GM12873 (cell line): Measurements from ENCODE around the gene GLI3.

Experiments used
- CTCF ChIP-seq: IDR thresholded peaks from 2 replicates; pipeline ENCODE4 v1.5.1; 2012; ENCODE audit warnings: low read depth, mild to moderate bottlenecking, moderate library complexity, low read length, control low read depth; ENCODE audit not compliant: insufficient read depth; ENCODE audit errors: missing control alignments

The GLI3 gene

GRCh38 chr7:42202601-42203000 is 34.4 kb downstream of the GLI3 start:
- TF ChIP-seq CTCF: no peak

- no peak for TF ChIP-seq CTCF
Observed at GRCh38 chr7:42198974-42199668, 37.9 kb downstream of the GLI3 start.

- no peak for TF ChIP-seq CTCF
Observed at GRCh38 chr7:42198296-42198695, 38.7 kb downstream of the GLI3 start.

GRCh38 chr7:42197451-42197850 is 39.6 kb downstream of the GLI3 start:
- no peak for TF ChIP-seq CTCF

GRCh38 chr7:42194238-42194637 is 42.8 kb downstream of the GLI3 start:
- TF ChIP-seq CTCF: no peak

- no peak for TF ChIP-seq CTCF
Observed at GRCh38 chr7:42193471-42194129, 43.4 kb downstream of the GLI3 start.

- TF ChIP-seq CTCF: no peak
Observed at GRCh38 chr7:42192851-42193461, 44.1 kb downstream of the GLI3 start.
